Hippocampal formation (tissue), 2 donors: Measurements from ENCODE around the gene SGTA.
A peak's percentile ranks its signal among the peaks of the same experiment; 100 is the strongest.

ENCODE experiments used
- DNase-seq, 2 donors: peaks; one replicate each; lab custom pipeline; 2025; lab: John Stamatoyannopoulos, UW

The SGTA gene

DNA sequence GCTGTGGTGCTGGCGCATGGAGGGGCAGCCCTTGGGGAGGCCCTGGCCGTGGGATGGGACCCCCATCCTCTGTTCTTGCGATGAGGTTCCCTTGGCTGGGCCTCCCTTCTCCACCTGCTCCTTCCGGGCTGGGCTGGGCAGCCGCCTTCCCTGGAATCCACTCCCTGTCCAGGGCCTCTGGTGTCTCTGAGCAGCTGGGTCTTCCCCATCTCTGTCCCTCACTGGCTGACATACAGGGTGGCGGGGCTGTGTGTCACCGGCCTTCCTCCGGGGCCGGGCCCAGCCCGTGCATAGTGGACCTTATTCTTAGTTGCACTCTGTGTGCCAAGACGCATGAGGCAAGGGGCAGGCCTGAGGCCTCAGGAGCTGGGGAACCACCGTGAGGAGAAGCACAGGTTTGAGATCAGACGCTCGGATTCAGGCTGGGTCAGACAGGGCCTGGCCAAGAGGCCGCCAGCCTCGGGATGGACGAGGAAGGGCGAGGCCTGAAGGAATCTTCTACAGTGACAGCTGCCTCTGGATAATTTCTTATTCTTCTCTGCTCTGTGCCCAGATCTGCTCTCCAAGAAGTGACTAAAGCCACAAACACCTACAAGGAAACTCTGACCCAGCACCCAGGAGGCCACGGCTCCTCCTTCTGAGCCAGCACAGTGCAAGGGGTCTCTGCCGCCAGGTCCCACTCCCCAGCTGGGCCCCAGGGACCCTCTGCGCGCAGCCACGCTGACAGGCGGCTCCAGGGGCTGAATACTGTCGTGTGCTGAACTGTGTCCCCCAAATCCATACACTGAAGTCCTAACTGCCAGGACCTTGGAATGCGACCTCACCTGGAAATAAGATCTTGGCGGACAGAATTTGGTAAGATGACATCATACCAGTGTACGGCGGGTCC lies 11.0 kb downstream of the SGTA start:
- no peak for DNase-seq

DNA sequence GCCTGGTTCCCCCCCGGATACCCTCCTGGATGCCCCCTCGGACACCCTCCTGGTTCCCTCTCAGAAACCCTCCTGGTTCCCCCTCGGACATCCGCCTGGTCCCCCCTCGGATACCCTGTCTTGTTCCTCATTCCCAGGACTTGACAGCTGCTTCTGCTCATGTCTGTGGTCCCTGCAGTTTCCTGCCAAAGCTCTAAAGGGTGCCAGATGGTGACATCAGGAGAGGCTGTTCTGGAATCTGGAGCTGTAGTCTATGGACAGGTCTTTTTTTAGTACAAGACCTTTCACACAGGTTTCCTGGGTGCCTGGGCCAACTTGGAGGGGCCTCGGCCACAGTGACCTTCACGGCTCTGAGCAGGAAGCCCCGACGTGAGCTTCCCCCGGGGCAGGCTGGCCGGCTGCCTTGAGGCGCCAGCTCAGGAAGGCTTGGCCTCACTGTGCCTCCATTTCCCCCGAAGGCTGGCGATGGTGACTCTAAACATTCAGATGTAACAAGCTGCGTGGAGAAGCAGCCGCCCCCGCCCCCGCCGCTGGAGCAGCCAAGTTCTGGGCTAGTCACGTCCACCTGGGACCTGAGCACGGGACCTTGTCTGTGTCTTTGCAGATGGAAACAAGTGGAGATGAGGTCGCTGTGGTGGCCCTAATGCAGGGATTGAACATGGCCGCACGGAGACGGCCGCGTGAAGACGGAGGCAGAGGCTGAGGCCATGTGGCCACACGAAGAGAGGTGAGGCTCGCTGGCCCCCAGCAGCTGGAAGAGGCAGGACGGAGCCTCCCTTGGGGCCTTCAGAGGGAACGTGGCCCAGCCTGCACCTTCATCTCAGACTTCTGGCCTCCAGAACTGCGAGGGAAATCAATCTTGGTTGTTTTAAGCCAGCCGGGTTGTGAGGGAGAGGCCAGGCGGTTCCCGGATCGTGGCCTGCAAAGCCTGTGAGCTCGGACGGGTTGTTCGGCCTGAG lies 12.7 kb downstream of the SGTA start:
- peak; percentile 14 to 34 for DNase-seq

DNA sequence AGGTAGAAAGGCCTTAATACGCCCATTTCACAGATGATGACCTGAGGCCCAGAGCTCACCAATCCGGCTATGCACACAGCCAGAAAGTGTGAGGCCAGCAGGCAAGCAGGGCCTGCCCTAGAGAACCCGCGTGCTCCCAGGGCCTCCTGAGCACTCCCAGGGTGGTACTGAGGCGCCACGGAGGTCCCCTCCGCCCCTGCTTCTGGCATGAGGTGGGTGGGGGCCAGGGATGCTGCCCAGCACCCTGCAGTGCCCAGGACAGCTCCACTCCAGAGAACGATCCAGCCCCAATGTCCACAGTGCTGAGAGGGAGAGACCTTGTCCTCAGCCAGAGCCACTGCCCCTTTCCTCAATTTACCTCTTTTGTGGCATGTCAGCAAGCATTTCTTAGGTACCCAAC lies 13.9 kb downstream of the SGTA start:
- no peak for DNase-seq

DNA sequence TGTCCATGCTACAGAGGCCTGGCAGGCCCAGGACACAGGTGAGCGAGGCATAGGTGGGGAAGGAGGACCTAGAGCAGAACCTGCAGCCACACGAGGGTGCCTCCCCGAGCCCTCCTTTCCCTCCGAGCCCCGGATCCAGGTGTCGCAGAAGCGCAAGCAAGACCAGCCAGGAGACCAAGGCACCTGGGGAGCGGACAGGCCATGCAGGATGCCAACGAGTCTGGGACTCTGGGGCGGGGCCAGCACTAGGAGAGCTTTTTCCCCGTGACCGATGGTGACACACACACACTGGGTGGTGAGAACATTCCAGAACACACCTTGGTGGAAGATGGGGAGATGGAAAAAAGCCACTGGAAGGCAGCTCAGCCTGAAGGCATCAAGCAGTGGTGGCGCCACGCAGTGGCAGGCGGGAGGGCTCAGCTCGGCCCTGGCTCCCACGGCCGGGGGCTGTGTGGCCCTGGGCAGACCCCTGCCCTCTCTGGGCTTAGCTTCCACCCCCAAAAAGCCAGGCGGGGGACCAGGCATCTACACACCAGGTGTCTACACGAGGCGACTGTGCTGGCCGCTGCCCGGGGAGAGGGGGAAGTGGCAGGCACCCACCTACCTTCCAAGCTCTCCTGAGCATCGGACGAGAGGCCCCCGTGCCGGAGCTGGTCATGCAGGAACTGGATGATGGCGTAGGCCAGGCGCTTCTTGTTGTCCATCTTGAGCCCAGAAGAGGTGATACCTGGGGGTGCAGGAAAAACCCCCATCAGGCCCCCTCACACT lies 14.5 kb downstream of the SGTA start:
- DNase-seq, result no peak

DNA sequence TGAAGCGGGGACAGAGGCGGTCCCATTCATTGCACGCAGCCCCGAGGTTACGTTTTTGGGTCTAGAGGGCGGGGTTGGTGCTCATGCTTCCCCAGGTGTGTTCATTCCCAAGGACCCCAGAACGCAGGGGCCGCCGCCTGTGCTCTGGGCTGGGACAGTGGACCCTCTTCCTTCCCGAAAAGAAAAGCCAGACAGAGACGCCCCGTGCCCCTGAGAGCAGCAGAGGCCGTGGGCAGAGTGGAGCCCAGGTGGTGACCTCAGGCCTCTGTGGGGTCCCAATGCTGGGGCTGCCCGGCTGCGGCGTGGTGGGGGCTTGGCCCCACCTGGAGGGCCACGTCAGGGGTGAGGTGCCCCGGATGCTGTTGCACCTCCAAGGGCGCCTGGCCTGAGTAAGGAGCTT lies 15.4 kb downstream of the SGTA start:
- DNase-seq, result no peak

DNA sequence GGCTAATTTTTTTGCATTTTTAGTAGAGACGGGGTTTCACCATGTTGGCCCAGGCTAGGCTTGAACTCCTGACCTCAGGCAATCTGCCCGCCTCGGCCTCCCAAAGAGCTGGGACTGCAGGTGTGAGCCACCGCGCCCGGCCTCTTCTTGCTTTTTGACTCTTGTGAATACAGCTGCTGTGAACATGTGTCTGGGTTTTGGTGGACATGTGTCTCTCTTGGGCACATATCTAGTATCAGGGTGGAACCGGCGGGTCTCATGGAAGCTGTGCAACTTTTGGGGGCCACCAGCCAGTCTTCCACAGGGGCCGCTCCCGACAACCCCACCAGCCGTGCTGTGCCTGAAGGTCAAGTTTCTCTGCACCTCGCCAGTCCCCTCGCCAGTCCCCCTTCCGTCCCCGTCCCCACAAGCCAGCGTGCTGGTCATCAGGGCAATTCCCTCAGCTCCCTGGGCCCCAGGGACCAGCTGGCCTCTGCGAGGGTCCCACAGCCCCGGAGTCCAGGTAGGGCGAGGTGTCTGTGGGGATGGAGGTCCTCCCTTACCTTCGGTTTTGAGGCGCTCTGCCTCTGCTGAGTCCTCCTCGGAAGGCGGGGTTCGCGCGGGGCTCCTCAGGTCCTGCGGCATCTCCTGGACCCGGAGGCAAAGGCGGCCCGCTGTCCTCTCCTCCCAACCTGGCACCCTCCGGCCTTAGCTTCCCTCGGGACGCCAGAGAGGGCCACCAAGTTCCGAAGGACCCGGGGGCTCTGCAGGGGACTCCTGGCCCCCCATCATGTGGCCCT lies 16.3 kb downstream of the SGTA start:
- DNase-seq, result no peak

DNA sequence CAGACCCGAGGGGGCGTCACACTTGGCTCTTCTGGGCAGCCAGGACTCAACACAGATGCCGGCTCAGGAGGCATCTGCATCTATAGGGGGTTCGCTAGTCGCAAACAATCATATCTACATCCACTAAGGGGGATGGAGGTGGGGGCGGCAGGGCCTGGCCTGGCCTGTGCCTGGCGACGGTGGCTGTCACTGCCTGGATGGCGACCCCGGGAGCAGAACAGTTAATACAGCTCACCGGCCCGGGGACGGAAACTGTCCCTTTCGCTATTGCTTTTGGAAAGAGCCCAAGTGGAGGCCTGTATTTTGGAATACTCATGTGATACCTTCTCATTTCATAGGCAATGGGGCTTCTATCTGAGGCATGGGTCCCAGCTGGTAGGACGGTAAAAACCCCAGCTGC lies 17.7 kb downstream of the SGTA start:
- no peak for DNase-seq

DNA sequence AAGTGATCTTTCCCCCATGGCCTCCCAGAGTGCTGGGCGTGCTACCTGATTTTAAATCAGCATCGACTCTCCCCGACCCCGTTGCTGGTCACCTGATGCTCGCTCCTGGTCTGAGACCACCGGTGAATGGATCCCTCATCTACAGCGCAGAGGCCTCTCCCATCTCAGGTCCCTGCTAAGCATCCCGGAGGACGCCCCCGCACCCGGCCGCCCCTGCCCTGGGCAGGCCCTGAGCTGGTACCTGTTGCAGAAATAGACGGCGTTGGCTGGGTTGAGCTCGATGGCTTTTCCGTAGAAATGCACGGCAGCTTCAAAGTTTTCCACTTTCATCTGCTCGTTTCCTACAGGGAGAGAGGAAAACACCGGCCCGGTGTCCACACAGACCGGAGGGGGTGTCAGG lies 18.1 kb downstream of the SGTA start:
- no peak for DNase-seq

DNA sequence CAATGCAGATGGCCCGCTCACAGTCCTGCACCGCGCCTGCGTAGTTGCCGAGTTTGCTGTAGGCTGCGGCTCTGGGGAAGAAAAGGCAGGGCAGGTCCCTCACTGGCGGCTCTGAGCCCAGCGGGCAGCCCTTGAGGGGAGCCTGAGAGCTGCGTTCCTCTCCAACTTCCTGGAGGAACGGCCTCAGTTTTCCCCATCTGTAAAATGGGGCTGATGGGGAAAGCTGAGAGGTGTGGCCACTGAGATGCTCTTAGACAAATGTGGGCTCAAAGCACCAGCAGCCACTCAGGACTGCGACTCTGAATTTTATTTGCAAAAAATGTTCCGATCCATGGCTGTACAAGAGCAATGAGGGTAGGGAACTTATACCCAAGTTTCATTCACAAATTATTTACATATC lies 19.4 kb downstream of the SGTA start:
- DNase-seq, result no peak

DNA sequence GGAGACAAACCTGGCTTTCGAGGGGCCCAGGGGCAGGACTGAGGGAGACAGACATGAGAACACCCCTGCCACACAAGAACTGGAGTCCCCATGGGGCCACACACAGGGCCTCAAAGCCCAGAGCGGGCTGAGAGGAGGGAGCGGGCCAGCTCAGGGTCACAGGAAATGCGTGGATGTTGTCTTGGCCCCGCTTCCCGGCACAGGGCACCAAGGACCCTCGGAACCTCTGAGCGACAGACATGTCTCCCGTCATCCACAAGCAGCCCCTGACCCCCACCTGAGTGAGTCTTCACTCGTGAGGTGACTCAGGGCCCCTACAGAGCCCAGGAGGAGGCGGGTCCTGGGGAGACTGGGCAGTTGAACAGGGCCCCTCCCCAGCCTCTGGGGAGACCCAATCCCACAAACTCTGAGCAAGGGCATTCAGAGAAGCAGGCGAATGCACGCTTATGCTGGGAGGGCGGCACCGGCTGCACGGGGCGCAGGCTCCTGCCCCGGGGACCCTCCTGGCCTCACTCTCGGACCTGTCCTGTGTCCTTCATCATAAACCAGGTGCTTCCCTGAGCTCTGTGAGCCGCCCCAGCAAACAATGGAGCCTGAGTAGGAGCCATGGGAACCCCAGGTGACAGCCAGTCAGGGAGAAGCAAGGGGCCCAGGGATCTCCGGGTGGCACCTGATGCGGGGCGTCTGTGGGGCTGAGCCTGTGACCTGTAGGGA lies 20.1 kb downstream of the SGTA start:
- DNase-seq, result no peak

DNA sequence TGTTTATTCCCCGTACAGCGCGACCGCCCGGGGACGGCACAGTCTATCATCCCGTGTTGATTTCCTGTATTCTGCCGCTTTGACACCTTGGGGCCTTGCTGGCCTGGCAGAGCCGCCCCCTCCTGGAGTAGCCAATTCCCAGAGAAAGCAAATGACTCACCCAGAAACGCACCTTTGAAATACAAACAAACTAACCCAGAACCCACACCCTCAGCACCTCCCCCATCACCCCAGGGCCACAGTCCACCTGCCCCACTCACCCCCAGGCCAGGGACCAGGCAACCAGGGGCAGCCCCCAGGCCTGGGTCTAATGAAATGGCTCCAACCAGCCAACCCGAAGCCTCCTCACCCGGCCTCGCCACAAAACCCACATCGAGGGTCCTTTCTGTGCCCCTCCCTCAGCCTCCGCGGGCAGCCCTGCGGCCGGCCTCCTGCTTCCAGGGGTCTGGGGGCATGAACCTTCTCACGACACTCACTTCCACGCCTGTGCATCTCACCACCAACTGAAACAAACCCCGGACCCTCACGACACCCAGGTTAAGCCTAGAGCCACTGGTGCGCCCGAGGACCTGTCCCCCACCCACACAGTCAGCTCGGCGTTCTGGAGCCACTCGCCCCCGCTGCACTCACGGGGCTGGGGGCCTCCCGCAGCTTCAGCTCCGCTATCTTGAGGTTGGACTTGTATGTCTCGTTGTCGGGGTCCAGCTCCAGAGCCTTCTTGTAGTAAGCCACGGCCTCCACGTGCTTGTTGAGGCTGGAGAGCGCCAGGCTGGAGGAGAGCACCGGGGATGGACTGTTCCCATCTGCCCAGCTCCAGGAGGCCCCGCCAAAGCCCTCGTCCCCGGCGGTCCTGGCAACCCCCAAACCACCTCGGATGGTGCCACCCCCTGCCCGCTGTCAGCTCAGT lies 20.9 kb downstream of the SGTA start:
- DNase-seq, result no peak

DNA sequence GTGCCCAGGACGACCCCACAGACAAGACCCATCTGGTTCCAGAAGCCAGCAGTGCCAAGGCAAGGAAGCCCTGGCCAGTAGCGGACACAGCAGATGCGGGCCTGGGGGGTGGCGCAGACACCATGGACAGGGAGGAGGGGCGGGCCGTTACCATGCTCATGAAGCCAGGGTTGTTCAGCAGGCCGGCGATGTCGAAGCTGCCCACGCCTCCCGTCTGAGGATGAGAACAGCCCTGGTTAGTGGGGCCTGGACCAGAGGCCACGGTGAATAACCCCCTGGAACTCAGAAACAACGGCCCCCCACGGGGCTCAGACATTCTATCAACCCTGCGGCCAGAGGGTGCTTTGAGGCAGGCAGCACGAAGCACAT lies 21.8 kb downstream of the SGTA start:
- DNase-seq, result no peak

DNA sequence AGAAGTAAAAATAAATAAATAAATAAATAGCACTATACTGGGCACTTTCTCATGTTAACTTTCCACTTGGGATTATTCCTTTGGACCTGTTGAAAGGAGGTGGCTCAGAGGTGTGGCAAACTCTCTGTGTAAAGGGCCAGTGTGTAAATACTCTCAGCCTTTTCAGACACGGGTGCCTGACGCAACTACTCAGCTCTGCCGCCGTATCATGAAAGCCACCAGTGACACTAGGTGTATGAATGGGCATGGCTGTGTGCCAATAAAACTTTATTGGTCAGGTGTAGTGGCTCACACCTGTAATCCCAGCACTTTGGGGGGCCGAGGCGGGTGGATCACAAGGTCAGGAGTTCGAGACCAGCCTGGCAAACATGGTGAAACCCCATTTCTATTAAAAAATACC lies 23.1 kb downstream of the SGTA start:
- DNase-seq, result no peak

DNA sequence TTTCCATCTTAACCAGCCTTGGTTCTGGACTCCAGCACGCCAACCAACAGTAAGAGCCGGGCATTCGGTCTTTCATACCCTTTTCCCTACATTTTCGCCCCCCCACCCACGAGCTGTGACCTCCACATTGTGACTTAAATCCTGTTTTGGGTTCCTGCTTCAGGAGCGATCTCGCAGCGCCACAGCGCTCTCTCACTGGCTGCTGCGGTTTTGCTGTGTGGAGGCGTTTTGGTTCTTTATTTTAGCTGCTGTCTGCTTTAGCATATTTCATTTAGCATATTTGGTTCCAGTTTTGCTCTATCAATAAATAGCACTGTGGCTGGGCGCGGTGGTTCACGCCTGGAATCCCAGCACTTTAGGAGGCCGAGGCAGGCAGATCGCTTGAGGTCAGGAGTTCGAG lies 23.7 kb downstream of the SGTA start:
- DNase-seq, result no peak

DNA sequence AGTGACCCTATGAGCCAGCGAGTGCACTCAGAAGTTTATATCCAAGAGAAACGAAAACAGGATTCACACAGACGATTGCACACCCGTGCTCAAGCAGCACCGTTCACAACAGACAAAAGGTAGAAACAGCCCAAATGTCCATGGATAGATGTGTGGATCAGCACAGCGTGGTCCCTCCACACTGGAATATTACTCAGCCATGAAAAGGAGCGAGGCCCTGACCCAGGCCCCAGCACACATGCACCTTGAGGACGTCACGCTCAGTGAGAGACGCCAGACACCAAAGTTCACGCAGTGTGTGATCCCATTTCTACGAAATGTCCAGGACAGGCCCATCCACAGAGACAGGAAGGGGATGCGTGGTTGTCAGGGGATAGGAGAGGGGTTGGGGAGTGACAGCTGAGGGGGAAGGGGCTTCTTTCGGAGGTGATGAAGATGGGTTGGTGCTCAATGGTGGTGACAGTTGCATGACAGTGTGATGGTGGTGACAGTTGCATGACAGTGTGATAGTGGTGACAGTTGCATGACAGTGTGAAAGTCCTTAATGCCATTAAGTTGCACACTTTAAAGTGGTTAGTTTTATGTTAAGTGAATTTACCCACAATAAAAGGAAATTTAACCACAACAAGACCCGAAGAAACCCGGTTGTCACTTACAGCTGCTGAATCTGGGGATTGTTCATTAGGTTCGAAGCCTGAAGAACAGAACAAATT lies 24.3 kb downstream of the SGTA start:
- DNase-seq, result no peak

DNA sequence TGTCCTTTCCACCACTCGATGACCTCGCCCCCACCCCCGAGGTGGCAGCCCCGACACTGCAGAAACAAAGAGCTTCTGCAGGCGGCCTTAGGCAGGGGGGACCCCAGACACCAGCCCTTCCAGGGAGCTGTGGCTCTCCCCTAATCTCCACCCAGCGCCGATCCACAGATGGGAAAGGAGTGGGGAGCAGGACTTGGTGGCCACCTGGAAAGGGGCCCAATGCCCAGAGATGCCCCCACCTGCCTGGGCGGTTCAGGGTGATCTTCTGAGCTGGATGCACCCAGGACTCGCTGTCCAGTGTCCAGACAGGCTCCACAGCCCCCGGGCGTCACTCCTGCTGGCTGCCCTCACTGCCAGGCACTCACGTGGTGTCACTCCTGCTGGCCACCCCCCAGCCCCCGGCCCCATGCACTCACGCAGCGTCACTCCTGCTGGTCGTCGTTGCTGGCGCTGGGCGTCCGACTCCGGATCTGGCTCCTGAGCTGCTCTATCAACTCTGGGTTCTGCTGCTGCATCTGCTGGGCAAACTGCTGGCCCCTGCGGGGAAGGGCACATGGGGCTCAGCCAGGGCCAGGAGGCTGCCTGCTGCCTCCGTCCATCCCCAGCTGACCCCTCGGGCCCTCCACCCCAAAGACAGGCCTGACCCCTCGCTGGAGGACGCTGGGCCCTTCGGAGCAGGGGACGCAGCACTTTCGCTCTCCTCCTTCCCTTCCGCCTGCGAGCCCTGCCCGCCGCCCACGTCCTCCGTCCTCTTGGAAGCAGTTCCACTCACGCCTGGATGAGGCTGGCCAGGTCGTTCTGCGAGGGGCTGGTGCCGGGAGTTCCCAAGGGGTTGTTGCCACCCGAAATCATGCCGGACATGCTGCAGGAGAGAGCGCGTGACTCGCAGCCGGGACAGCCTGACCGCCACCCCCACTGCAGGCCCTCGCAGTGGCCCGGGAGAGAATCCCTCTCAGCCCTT lies 25.9 kb downstream of the SGTA start:
- no peak for DNase-seq

DNA sequence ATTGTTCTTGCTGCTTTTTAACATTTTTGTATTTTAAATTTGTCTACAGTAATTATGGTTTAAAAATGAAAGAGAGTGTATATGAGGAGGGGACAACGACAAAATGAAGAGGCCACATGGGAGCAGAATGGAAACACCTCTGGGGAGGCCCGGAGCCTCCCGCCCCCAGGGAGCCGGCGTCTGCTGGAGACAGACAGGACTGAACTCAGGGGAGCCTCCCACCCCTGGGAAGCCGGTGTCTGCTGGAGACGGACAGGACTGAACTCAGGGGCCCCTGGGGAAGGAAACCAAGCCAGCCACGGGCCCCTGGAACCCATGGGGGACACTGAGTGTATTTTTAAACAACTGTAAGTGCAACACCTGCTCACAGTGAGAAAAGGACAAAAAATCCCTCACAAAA lies 26.6 kb downstream of the SGTA start:
- DNase-seq, result no peak

DNA sequence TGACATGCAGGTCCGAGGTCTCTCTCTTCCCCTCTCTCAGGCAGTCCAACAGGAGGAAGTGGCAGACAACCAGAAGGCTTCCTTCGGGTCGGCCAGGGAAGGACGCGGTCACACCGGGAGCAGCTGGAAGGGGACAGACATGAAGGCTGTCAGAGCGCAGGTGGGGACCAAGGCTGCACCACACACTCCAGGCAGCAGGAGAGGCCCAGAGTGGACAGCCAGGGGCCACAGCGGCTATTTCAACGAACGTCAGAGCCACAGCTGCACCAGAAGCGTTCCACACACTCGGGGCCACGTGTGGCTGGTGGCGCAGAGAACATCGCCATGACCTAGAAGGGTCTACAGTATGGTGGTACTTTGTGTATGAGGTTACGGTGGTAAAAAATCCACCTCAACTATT lies 27.3 kb downstream of the SGTA start:
- DNase-seq, result no peak
